Measurements from ENCODE around the gene TMEM26.

DNA sequence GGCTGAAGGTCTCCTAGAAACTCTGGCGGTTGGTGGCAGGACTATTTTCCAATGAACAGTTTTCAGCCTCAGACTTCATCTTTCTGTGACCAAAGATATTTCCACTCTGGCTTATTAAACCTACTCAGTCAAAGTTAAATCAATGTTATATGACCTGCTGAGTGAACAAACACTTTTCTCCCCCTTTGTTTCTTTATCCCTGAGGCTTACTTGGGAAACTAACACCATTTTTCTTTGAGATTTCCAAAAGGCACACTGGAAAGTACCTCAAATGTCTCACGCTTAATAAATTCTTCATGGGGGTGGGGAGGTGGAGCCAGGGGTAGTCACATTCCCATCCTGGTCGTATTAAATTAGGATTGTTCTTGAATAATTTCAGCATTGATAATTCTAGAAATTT is 1.8 kb downstream of the TMEM26 start:
- TF ChIP-seq, protein P1, sequence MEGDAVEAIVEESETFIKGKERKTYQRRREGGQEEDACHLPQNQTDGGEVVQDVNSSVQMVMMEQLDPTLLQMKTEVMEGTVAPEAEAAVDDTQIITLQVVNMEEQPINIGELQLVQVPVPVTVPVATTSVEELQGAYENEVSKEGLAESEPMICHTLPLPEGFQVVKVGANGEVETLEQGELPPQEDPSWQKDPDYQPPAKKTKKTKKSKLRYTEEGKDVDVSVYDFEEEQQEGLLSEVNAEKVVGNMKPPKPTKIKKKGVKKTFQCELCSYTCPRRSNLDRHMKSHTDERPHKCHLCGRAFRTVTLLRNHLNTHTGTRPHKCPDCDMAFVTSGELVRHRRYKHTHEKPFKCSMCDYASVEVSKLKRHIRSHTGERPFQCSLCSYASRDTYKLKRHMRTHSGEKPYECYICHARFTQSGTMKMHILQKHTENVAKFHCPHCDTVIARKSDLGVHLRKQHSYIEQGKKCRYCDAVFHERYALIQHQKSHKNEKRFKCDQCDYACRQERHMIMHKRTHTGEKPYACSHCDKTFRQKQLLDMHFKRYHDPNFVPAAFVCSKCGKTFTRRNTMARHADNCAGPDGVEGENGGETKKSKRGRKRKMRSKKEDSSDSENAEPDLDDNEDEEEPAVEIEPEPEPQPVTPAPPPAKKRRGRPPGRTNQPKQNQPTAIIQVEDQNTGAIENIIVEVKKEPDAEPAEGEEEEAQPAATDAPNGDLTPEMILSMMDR (conservative IDR thresholded peaks at IDR 0.05): no peak
- TF ChIP-seq ZFX (IDR thresholded peaks at IDR 0.05): no peak
